GM21786 (cell line): ENCODE results near the gene CDH13.

Experiments
- ATAC-seq: cut with Tn5 transposase; IDR thresholded peaks from one replicate; pipeline ENCODE4 v1.9.1; 2021; ENCODE audit not compliant: unreplicated experiment

The CDH13 gene

DNA sequence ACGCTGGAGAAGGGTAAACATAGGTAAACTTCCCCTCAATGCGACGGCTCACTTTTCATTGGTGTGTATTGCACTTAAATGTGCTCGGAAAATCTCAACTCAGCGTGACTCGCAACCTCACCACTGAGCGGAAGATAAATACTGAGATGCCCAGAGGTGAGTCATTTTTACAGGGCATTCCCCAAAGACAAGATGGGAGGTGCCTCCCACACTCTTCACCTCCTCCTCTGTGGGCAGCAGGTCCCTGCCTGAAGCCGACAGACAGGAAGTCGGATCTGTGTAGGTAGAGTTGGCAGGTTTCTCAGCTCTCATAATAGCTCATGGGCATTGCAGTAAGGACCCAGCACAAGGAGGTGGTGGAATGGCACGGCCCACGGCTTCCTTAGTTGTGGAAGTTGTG, 906.4 kb downstream of the CDH13 start:
- no peak for ATAC-seq

DNA sequence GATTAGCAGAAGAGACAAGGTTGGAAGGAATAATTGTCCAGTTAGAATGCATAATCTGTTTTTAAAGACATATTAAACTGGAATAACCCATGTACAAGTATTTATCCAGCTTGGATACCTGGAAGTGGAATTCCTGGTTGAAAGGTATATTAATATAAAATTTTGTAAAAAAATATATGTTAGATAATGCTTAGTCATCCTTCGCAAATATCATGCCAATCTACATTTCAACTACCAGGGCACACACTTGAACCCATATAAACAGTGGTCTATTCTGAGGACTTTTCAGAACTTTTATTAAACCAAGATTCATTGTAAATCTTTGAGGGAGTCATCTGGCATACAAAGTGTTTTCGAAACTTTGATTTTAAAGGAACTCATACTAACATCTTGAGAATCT, 911.9 kb downstream of the CDH13 start:
- no peak for ATAC-seq

DNA sequence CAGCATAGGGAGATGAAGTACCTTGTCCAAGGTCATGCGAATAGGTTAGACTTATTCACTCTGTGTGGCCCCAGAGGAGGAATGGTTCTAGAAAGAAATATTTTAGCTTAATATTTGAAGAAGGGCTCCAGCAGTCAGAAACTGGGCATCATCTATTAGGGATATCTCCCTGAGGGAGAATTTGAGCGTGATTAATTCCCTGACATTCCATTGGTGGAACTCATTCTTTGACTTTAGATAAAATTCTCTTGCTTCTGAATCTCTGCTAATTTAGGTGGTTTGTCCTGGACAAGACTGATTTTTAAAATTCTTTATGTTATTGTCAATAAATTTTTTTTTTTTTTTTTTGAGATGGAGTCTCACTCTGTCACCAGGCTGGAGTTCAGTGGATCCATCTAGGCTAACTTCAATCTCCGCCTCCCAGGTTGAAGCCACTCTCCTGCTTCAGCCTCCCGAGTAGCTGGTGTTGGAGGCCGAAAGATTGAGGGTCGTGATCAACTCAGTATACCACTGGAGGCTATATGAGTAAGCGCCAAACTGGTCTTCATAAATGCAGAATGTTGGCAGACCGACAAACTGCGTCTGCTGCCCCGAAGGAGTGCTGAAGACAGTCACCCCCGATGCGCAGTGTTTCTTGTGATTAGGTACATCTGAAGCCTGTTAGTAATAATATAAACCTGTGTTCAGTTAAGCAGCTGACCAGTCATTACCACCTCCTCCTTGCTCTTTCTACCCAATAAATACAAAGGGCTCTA, 913.1 kb downstream of the CDH13 start:
- no peak for ATAC-seq

DNA sequence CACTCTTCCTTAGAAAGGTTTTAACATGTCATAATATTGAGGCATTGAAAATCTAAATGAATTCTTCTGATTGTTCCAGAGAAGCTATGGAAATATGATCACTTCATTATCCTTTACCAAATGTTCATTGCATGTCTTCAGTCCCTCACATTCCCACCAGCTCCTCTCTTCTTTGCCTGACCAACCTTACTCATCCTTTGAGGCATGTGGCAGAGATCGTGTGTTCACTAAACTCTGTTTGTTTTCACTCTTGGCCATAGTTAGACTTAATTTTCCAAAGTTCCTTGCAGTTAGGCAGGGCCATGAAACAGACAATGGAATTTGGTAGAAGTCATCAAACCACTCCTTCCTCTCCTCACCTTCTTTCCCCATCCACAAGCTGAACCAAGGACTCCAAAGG, 914.5 kb downstream of the CDH13 start:
- ATAC-seq: no peak

DNA sequence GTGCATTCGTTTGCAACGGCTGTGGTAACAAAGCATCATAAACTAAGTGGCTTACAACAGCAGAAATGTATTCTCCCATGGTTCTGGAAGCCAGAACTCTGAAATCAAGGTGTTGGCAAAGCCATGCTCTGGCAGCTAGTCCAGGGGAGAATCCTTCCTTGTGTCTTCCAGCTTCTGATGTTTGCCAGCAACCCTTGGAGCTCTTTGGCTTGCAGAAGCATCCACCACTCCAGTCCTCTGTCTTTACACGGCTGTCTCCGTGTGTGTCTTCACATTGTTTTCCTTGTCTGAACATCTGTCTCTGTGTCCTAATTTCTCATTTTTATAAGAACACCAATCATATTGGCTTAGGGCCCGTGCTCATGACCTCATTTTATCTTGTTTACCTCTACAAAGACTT, 915.7 kb downstream of the CDH13 start:
- ATAC-seq: no peak

DNA sequence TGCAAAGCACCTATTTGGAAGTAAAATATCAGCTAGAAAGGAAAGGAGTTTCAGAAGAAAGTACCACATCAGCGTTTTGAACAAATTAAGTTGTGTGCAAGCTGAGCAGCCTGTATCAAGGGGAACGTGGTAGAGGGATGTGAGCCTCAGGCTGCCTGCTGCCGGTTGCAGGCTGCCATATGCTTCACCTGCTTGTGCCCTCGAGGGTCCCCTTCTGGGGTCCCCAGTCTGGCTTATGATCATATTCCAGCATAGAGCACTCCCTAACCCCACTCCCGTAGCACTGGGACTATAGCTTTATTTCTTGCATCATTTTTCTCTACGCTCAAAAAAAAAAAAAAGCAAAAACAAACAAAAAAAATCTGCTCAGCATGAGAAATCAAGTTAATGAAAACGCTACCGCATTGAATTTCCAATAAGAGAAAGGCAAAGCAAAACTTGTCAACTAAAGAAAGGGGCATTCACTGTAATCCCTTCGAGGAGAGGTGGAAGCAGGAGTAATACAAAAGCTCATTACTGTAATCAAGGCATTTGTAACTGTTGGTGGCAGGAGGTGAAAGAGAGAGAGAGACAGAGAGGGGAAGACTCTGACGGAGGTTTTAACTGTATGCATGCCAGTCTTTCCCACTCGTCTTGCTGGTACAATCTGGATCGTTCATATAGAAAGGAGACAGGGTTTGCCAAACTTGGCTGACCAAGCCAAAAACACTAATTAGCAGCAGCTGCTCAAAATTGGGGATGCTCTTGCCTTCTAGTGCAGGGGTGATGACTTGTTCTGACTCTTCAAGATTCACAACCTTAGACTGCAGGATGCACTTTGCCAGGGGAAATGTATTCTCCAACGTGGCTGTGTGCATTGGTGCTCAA, 922.8 kb downstream of the CDH13 start:
- no peak for ATAC-seq

DNA sequence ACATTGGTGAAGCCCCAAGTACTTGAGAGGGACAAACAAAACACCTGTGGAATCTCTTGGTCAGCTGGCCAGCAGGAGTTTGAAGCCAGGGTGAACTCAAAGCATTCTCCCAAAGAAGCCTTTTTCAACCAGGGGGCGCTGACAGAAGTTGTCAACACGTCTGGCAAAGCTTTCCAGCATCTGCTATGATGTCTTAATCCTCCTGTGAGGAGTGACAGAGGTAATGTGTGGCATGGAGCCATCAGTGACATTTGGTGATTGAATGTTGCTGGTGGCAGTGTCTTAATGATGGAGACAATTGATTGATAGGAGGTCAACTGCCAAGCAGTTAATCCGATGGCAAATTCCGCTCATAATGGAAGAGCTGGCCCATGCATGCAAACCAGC, 923.4 kb downstream of the CDH13 start:
- ATAC-seq: no peak

DNA sequence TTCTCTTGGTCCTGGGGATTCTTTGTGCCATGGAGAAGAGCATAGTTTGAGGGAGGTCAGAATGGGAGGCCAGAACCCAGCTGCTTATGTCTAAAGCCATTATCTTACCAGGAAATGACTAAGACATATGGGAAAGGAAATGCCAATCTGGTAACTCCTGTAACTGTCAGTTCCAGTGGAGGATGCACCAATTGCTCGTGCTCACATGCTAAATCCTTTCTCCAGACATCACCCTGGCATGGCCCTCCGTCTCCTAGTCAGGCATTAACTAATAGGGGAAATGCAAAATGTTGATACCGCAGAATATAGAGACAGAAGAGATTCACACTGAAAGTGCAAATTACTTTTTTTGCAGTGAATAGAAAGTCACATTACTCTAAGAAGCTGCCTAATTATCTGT, 925.5 kb downstream of the CDH13 start:
- no peak for ATAC-seq

DNA sequence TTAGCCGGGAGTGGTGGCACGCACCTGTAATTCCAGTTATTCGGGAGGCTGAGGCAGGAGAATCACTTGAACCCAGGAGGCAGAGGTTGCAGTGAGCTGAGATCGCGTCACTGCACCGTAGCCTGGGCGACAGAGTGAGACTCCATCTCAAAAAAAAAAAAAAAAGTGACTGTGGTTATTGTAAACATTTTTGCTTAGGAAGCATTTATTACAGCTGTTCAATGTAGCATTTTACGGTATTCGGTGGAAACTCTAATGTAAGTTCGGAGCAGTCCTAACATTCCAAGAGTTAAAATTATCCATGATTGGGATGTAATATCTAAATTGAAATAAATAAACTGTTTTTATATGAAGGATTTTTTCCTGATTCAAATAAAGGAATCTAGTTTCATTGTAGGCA, 926.2 kb downstream of the CDH13 start:
- ATAC-seq: no peak

DNA sequence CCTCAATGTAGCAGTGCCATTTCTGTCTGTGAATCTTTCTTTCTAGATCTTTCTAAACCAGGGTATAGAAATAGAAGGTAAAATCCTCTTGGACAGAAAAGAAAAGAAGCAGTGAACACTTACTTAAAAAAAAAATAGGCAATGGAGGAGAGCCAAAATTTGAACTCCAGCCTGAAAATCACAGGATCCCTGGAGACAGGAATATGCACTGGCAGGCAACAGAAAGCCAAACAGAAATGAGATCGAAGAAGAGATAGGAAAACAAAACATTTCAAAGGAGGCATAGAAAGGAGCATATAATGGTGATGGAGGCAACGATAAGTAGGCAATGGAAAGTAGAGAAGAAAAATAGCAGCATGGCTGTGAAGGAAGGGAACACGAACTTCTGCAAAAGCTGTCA, 927.3 kb downstream of the CDH13 start:
- ATAC-seq: no peak

DNA sequence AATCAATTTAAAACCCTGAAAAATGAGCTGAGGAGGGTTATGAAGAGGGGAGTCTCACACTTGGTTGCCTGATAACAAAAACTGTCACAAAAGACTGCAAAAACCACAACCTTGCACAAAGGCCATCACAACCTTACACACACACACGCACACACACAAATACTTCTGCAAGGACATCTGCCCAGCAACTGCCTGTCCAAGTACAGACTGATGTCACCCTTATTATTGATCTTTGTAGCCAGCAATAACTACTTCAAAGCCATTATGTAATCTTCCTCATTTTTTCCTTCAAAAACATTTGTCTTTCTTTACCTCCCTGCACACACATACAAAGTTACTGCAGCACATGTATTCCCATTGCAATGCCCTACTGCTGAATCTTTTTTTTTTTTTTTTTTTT, 927.8 kb downstream of the CDH13 start:
- no peak for ATAC-seq

DNA sequence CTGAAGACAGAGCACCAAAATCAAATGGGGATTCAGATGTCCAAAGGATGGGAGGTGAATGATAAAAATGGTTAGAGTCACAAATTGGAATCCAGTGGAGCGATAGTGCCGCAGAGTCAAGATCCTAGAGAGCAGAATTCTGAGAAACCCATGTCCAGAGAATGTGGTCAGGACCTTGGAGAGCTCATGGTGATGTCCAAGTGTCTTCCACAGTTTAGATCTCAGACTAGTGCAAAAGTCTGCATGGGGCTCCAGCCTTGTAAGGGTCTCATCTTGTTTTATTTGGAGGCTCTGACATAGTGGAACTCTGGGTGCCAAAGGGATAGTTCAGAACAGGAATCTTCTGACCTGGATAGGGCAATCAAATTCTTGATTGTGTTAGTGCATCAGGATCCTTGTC, 935.1 kb downstream of the CDH13 start:
- ATAC-seq: no peak

DNA sequence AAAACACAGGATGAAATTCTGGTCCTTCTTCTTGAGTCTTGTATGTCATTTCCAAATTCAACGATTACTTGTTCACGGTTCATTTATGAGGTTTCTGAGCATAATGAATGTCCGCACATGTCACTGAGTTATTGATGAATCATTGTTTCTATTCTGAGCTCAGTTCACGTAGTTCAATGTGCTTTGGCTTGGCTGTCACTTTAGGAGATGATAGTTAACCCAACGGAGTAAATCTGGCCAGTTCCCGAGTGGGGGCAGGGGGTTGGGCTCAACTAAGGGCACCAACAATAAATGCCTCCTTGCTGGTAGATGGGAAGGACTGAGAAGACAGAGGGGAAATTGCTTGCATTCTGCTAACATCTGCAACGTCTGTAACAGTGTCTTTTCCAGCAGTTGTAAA, 941.6 kb downstream of the CDH13 start:
- no peak for ATAC-seq

DNA sequence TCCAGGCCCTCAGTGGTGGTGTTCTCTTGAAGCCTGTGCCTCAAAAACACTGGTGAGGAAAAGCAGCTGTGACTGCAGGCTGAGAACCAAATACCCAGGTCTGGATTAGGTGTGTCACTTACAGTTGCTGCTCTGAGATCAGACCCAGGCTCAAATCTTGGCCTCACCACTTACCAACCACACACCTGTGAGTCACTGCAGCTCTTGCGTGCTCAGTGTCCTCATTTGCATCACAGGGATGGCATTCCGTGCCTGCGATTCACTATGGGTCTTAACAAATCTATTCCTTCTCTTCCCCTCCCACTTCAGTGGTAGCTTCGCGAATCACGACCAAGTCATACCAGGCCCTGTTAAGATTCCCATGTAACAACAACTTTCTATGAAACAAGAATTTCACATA, 947.6 kb downstream of the CDH13 start:
- no peak for ATAC-seq

DNA sequence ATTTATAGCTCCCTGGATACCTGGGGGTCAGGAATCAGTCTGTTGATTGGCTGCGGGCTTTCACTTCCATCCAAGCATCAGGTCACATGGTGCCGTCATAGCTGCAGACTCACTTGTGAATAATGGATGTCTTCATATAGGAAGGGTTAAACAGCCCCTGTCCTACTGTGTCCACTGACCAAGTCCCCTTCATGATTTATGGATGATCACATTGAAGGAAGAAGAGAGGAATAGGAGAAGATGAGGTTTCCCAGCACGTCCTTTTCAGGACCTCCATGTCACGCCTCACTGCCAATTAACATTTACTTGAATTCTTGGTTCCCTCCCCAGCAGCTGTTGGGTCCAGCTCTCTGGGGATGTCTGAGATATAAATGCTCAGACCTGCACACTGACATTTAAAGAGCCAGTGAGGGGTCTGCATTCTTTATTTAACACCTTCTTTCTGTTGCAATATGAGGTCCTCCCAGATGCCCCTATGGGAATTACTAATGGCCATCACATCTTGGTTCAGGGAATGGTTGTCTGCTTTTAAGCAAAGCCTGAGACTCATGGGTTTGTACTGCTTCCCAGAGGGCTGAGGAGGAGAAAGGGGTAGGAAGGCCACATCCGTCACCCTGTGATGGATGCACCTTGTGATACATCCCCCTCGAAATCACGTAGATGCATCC, 950.4 kb downstream of the CDH13 start:
- ATAC-seq: no peak

DNA sequence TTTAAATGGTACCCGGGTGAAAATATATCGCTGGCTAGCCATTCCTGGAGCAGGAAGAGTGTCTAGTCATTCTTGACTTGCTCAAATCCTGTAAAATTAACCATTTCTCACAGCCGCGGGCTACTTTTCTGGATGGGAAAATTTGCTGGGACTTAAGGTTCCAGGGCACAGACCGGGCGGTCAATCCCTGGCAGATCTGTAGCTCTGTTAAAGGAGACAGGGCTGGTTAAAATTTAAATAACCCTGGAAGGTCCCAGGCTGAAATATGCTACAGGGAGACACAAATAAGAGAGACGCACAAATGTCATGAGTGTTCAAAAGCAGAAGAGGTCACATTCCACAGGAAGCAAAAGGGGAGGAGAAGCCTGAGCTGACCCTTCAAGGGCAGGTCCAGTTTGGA, 951.4 kb downstream of the CDH13 start:
- no peak for ATAC-seq

DNA sequence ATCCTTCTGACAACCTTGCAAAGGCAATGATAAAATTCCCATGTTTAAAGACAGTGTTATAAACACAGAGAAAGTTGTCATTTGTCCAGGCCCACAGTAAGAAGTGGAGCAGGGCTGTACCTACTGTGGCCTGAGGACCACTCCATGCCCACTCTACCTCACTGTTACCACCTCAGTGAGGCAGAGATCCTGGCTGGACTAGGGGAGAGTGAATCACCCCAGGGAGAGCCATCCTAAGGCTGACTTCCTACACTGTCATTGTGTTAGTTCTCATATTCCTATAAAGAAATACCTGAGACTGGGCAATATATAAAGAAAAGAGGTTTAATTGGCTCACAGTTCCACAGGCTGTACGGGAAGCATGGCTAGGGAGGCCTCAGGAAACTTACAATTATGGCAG, 952.3 kb downstream of the CDH13 start:
- ATAC-seq: no peak

DNA sequence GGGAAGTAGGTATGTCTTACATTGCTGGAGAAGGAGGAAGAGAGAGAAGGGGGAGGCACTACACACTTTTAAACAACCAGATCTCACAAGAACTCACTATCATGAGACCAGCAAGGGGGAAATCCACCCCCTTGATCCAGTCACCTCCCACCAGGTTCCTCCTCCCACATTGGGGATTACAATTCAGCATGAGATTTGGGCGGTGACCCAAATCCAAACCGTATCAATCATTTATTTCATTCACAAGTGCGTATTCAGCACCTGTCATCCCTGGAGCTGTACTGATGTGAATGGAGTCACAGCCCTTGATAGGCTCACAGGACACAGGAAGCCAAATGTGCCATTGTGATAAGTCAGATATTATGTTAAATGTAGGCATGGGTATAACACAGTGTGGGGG, 952.7 kb downstream of the CDH13 start:
- ATAC-seq: no peak

DNA sequence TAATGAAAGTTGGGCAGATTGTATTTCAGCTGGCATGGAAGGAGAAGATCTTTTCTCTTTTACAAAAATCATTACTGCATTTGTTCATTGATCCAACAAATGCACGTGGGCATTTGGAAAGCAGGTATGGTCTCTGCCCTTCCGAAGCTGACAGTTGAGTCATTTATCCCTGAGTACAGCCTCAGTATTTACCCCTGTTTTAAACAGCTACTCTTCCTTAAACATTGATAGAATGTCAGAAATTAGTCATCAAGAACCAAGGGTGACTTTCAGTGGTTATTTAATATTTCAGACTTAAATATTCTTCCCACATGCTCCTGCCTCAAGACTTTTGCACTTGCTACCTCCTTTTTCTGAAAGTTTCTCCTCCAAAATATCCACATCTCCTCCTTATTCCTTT, 954.3 kb downstream of the CDH13 start:
- ATAC-seq: peak; percentile 79

DNA sequence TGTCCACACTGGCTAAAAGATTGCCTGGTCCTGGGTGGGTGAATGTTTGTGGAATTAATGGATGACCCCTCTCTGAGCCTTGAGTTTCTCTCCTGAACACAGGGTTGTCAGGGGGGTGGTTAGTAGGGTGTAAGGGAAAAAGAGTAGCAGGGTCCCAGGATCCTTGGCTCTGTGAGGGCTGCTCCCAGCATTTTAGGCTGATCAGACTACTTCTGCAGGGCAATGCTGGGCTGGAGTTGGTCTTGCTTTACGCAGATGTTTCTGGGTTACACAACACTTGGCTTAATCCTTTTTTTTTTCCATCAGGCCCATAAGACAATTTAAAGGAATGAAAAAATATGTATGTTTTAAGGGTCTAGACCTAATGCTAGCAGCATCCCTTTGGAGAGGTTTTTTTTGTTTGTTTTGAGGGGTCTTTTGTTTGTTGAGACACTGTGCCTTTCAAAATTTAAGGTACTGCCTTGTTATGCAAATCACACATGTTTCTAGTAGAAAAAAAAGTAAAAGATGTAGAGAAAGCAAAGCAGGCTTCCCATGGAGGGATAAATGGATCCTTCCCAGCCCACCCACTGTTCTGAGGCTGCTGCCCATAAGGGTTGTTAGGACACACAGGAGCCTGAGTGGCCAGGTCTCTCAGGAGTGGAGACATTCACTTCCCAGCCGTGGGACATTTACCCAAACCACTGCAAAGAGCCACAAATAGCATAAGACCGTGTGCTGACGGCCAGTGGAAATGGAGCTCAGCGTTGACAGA, 955.4 kb downstream of the CDH13 start:
- no peak for ATAC-seq

DNA sequence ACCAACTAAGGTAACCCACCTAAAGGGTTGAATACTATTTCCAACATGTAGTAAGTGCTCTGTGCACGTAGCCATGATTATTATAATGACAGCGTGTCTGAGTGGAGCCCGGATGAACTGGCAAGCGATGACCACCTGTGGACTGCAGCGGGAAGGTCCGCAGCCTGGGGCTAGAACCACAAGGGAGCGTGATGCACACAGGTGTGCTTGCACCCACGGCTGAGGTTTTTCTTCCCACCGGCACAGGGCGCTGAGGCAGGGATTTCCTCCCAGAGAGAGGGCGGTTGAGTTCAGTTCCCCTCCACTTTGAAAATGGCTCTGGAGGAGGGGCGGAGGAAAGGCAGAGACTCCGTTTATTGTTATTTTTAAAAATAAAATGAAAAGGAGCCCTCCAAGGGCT, 959.3 kb downstream of the CDH13 start:
- no peak for ATAC-seq
